Hepatocyte (in vitro differentiated cells): ENCODE measurements around the gene IGDCC3. TPM values are rescaled to one million over a fixed set of nuclear protein-coding genes. Genes with fewer than 3 reads are reported as not detected.

Experiments used
- DNase-seq: peaks from one replicate; pipeline ENCODE4 v3.0.0-alpha.2; 2016; ENCODE audit warnings: low spot score
- H2AFZ ChIP-seq: fragments of 200-600 bp; sonication (generic); 2 replicates; pipeline ENCODE4 v1.6.0; 2016; ENCODE audit warnings: antibody characterized with exemption, mild to moderate bottlenecking
- H3K27ac ChIP-seq: fragments of 200-600 bp; sonication (generic); 2 replicates; pipeline ENCODE4 v1.5.1; 2016; ENCODE audit warnings: mild to moderate bottlenecking
- H3K27me3 ChIP-seq: fragments of 200-600 bp; sonication (generic); 2 replicates; pipeline ENCODE4 v1.6.1; 2016
- H3K36me3 ChIP-seq: fragments of 200-600 bp; sonication (generic); replicated peaks from 2 replicates; pipeline ENCODE4 v1.5.1; 2016; ENCODE audit warnings: low read depth; ENCODE audit not compliant: insufficient read depth
- H3K4me1 ChIP-seq: fragments of 200-600 bp; sonication (generic); 2 replicates; pipeline ENCODE4 v1.5.1; 2016; ENCODE audit warnings: mild to moderate bottlenecking, moderate library complexity; ENCODE audit not compliant: insufficient read depth
- H3K4me2 ChIP-seq: fragments of 200-600 bp; sonication (generic); 2 replicates; pipeline ENCODE4 v1.6.0; 2016
- H3K4me3 ChIP-seq: fragments of 200-600 bp; sonication (generic); 2 replicates; pipeline ENCODE4 v1.5.1; 2016; ENCODE audit warnings: mild to moderate bottlenecking
- H3K79me2 ChIP-seq: fragments of 200-600 bp; sonication (generic); 2 replicates; pipeline ENCODE4 v1.6.0; 2017; ENCODE audit warnings: mild to moderate bottlenecking
- H3K9me2 ChIP-seq: fragments of 200-600 bp; sonication (generic); replicated peaks from 2 replicates; pipeline ENCODE4 v1.6.0; 2017; ENCODE audit warnings: mild to moderate bottlenecking; ENCODE audit not compliant: insufficient read depth
- H3K9me3 ChIP-seq: fragments of 200-600 bp; sonication (generic); 2 replicates; pipeline ENCODE4 v1.5.1; 2016; ENCODE audit warnings: low read depth, mild to moderate bottlenecking
- H4K20me1 ChIP-seq: fragments of 200-600 bp; sonication (generic); 2 replicates; pipeline ENCODE4 v1.6.0; 2016; ENCODE audit warnings: mild to moderate bottlenecking; ENCODE audit not compliant: insufficient read depth, poor library complexity, severe bottlenecking
- CTCF ChIP-seq: fragments of 200-600 bp; sonication (generic); IDR thresholded peaks from 2 replicates; pipeline ENCODE4 v1.5.1; 2016; ENCODE audit warnings: antibody characterized with exemption, mild to moderate bottlenecking; ENCODE audit not compliant: poor library complexity
- EZH2 ChIP-seq: fragments of 200-600 bp; sonication (generic); IDR thresholded peaks from 2 replicates; pipeline ENCODE4 v1.6.1; 2016; ENCODE audit warnings: antibody characterized with exemption, mild to moderate bottlenecking, borderline replicate concordance
- EZH2phosphoT487 ChIP-seq: fragments of 200-600 bp; sonication (generic); IDR thresholded peaks from one replicate; pipeline ENCODE4 v1.6.1; 2018; ENCODE audit warnings: antibody characterized with exemption, mild to moderate bottlenecking, low read depth, moderate library complexity; ENCODE audit not compliant: unreplicated experiment, severe bottlenecking
- WGBS: methylation state at CpG from one replicate; pipeline ENCODE4 v1.1.6; 2016; ENCODE audit warnings: low lambda C conversion rate; ENCODE audit errors: missing lambda C conversion rate; 5-methylcytosine and 5-hydroxymethylcytosine counted together
- polyA plus RNA-seq: library from polyadenylated mRNA; unstranded; fragments of >200 nt; fragmentation: Nextera tagmentation; extraction: Ambion mirVana; gene quantifications from 2 replicates; pipeline ENCODE4 v1.2.1, GENCODE V29; 2016
- total RNA-seq: library from RNA; depleted of rRNA; stranded (reverse); fragments of >200 nt; gene quantifications from 2 replicates; pipeline ENCODE4 v1.2.3, GENCODE V29; 2014

Gene IGDCC3
- total and polyA plus RNA-seq, 2 experiments from 2014 or later, result 8.1 to 14.8 TPM

GRCh38 chr15:65375871-65376607, 1.8 kb downstream of the IGDCC3 start:
- H3K27me3 ChIP-seq, result peaks cover 3% of the 10 kb centered on the region
- WGBS, result 25% methylated on average over 4 of the region's 9 CpGs

DNA sequence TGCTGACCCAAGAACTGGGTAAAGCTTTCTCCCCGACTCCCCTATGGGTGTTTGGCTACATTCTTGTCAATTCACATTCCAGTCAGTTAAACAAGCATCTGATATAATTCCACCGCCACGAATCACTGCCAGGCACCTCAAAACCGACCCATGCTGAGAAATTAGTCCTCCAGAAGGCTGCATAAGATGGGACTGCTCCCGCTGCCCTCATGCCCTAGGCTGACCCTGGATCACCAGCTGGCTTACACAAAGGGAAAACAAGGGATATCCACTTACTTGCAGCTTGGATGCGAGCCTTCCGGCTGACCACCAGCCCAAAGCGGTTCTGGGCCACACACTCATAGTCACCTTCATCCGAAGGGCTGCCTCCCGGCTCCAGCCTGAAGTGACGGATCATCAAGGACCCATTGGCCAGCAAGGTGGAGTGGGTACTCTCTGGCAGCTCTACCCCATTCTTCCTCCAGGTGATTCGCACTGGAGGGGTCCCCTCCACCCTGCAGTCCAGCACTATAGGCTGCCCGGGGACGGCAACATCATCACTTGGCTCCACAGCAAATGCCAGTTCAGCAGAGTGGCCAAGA, 2.9 kb downstream of the IGDCC3 start:
- 84% methylated on average over 14 of the region's 14 CpGs for WGBS
- no peaks in the 10 kb centered on the region for H3K9me2 ChIP-seq
- no peak overlapping the region for H2AFZ ChIP-seq
- H3K4me1 ChIP-seq, result peaks cover 20% of the 10 kb centered on the region
- no peaks in the 10 kb centered on the region for H3K36me3 ChIP-seq
- no peak overlapping the region for H3K4me3 ChIP-seq
- H3K27me3 ChIP-seq, result peaks cover 3% of the 10 kb centered on the region
- H3K79me2 ChIP-seq, result peaks cover 16% of the 10 kb centered on the region
- no peaks in the 10 kb centered on the region for H4K20me1 ChIP-seq
- TF ChIP-seq EZH2phosphoT487 (no peak), CTCF (no peak), EZH2 (no peak)
- DNase-seq, result no peak
- no peak overlapping the region for H3K4me2 ChIP-seq
- no peaks in the 10 kb centered on the region for H3K9me3 ChIP-seq
- no peak overlapping the region for H3K27ac ChIP-seq

More at GRCh38 chr15:65375871-65376607, 1.8 kb downstream of the IGDCC3 start:
- TF ChIP-seq CTCF (no peak), EZH2 (no peak), EZH2phosphoT487 (no peak)
- peaks cover 13% of the 10 kb centered on the region for H3K79me2 ChIP-seq
- no peak overlapping the region for H3K27ac ChIP-seq
- H3K36me3 ChIP-seq, result no peaks in the 10 kb centered on the region
- DNase-seq, result no peak
- peak overlapping the region; percentile 99 for H3K4me2 ChIP-seq
- H4K20me1 ChIP-seq, result no peaks in the 10 kb centered on the region
- H3K9me3 ChIP-seq, result no peaks in the 10 kb centered on the region
- H2AFZ ChIP-seq, result no peak overlapping the region
- H3K4me3 ChIP-seq, result no peak overlapping the region
- peaks cover 20% of the 10 kb centered on the region for H3K4me1 ChIP-seq
- H3K9me2 ChIP-seq, result no peaks in the 10 kb centered on the region

GRCh38 chr15:65374334-65374733, 3.5 kb downstream of the IGDCC3 start:
- no peaks in the 10 kb centered on the region for H3K9me2 ChIP-seq
- TF ChIP-seq EZH2, result no peak
- TF ChIP-seq EZH2phosphoT487, result no peak
- no peak for TF ChIP-seq CTCF
- no peaks in the 10 kb centered on the region for H4K20me1 ChIP-seq
- H3K36me3 ChIP-seq, result no peaks in the 10 kb centered on the region
- no peak overlapping the region for H3K4me3 ChIP-seq
- peaks cover 3% of the 10 kb centered on the region for H3K27me3 ChIP-seq
- no peaks in the 10 kb centered on the region for H3K9me3 ChIP-seq
- H3K4me1 ChIP-seq, result peaks cover 22% of the 10 kb centered on the region
- H3K4me2 ChIP-seq, result no peak overlapping the region
- no peak overlapping the region for H2AFZ ChIP-seq
- WGBS, result 86% methylated on average over 3 of the region's 3 CpGs
- peaks cover 16% of the 10 kb centered on the region for H3K79me2 ChIP-seq
- H3K27ac ChIP-seq, result no peak overlapping the region
- DNase-seq, result no peak
